Fibroblast of lung (primary cell): ENCODE data around the gene STK16.

ENCODE experiments used
- EZH2 ChIP-seq: IDR thresholded peaks from 2 replicates; pipeline ENCODE4 v1.5.1; 2012; ENCODE audit warnings: low read length, control low read depth, mild to moderate bottlenecking; ENCODE audit errors: missing control alignments
- TF ChIP-seq, protein P1 (sequence below), 2 donors: IDR thresholded peaks in 1 of 2; conservative IDR thresholded peaks in 1 of 2; 1 replicate in 1 of 2; 2 replicates in 1 of 2; pipeline ENCODE4 v1.5.1; 2011 to 2012; ENCODE audit warnings: low read length in 2 of 2, control low read depth in 1 of 2, inconsistent platforms in 1 of 2, low read depth in 1 of 2, mild to moderate bottlenecking in 1 of 2

- TF ChIP-seq, protein P1, sequence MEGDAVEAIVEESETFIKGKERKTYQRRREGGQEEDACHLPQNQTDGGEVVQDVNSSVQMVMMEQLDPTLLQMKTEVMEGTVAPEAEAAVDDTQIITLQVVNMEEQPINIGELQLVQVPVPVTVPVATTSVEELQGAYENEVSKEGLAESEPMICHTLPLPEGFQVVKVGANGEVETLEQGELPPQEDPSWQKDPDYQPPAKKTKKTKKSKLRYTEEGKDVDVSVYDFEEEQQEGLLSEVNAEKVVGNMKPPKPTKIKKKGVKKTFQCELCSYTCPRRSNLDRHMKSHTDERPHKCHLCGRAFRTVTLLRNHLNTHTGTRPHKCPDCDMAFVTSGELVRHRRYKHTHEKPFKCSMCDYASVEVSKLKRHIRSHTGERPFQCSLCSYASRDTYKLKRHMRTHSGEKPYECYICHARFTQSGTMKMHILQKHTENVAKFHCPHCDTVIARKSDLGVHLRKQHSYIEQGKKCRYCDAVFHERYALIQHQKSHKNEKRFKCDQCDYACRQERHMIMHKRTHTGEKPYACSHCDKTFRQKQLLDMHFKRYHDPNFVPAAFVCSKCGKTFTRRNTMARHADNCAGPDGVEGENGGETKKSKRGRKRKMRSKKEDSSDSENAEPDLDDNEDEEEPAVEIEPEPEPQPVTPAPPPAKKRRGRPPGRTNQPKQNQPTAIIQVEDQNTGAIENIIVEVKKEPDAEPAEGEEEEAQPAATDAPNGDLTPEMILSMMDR (conservative IDR thresholded peaks at IDR 0.05 in 1 of 2, IDR thresholded peaks at IDR 0.05 in 1 of 2; ENCODE audit: low read depth in 1 of 2, low read length in 2 of 2), result no peak
- no peak for TF ChIP-seq EZH2
These were observed 38.0 kb upstream of the STK16 start for GRCh38 chr2:219207134-219207883.
